NCI-H1436 treated with DMSO at 0.1 percent for 48 hours (cell line): Measurements from ENCODE around the gene TEN1.
A peak's percentile ranks its signal among the peaks of the same experiment; 100 is the strongest.
"Not testable (repeated sequence)": the region's sequence is repeated elsewhere in the genome, so short reads cannot be mapped to it uniquely, and the experiment has no call there.

Experiments
- DNase-seq: peaks from one replicate; lab custom pipeline; 2025; lab: John Stamatoyannopoulos, UW

TEN1 gene, protein sequence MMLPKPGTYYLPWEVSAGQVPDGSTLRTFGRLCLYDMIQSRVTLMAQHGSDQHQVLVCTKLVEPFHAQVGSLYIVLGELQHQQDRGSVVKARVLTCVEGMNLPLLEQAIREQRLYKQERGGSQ

GRCh38 chr17:75978938-75979704, at the start of gene TEN1, which contains the start of gene ACOX1:
Gene TEN1 (plus strand): TSS chr17:75979240. CDS start chr17:75986193, 6,953 bp downstream.
Gene ACOX1 (minus strand): TSS chr17:75979166. CDS start chr17:75979073, 93 bp downstream.
- peak; percentile 90 for DNase-seq

- DNase-seq: no peak
Measured at GRCh38 chr17:75931062-75931461, 48.0 kb upstream of the TEN1 start.

DNA sequence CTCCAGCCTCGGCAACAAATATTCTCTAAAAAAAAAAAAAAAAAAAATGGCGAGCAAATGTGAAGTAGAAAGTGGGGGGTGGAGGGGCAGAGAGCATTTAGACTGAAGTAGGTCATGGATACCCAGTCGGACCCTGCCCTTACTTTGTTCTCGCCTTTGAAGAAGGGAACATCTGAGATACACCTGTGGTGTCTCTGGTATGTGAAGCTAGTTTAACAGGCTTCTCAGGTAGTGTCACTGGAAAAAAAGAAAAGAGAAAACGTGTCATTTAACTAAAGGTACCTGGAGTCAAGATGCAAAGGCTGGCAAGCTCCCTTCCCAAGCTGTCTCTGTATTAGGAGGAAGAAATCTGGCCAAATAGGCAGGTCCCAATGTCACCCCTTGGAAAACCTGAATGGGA, 46.2 kb upstream of the TEN1 start:
- no peak for DNase-seq

GRCh38 chr17:75933808-75934207, 45.2 kb upstream of the TEN1 start:
- no peak for DNase-seq

DNA sequence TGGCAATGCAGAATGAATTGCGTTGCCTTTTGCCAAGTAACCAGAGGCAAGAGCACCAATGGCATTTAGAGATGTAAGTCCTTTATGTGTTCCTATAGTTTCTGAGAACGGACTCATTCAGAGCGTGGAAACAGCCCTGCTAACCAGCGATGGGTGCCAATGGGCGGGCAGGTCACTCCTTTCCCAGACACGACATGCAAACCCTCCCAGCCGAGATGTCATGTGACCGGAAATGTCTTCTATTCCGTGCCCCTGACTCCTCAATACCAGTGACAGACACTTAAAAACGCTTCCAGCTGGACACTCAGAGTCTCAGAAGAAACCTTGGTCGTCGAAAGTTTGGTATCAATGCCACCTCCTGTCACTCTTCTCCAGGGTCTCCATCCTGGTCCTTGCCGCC, 41.4 kb upstream of the TEN1 start:
- DNase-seq: no peak

- DNase-seq: peak; percentile 94
Measured at GRCh38 chr17:75940727-75941441, 38.2 kb upstream of the TEN1 start, which contains the start of gene FBF1. Gene FBF1 (minus strand): TSS chr17:75941042. CDS start chr17:75938149, 2,893 bp downstream.

DNA sequence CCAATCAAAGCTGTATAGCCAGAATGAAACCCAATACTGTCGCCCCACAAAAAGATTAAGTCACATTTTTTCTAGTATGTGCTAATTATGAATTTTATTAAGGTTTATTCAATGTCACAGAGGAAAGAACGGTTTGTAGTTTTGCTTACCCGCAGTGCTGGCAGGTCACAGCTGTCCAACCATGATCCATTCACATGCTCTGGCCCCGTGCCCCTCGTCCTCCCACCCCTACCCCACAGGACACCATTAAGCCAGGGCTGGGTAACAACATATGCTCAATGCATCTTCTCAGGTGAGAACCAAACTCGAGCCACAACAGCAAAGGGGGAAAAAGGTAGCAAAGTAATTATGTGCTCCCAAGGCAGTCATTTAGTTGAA, 37.6 kb upstream of the TEN1 start:
- no peak for DNase-seq

DNA sequence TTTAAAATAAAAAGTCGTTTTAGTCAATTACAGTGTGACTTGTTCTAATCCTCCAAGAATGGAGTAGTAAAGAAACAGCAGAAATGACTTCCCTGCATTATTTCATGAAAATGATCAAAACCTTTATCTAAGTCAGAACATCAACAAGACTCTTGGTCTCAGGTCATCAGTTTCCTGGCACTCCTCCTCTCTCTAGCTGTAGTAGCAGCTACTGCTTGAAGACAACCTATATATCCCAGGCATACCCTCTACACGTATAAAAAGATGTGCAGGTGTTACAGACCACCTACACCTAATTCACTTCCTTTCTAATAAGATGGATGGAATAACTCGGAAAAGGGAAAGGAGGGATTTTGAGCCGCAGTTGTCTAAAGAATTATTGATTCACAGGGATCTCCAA, 36.6 kb upstream of the TEN1 start:
- DNase-seq: no peak

DNA sequence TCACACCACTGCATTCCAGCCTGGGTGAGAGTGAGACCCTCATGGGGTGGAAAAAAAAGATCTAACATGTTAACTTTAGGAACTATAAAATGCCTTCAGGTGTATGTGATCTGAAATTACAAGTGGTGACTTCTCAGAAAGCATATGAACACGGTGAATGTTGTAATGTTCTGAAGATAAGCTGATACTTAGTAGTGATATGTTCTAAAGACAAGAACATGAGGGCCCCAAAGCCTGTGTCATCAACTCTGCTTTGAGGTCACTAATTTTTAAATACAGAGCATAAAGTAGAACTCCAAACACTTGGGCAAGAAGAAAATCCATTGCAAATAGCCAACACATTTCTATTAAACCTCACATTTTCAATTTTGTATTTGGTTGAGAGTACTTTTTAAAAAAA, 35.5 kb upstream of the TEN1 start:
- DNase-seq: no peak

- DNase-seq: no peak
Measured at GRCh38 chr17:75945211-75945610, 33.8 kb upstream of the TEN1 start.

DNA sequence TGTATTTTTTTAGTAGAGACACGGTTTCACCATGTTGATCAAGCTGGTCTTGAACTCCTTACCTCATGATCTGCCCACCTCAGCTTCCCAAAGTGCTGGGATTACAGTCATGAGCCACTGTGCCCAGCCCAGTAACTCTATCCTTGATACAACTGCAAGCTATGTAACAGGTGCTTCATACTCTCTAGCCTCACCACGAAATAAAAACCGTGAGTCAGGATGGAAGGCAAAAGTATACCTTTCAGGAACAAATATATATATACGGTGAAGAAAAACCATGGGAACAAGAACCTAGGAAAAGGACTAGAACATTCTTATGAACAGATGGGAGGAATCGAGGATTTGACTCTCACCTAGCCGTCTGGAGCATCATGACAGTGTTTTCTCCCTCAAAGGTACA, 28.6 kb upstream of the TEN1 start:
- DNase-seq: no peak

DNA sequence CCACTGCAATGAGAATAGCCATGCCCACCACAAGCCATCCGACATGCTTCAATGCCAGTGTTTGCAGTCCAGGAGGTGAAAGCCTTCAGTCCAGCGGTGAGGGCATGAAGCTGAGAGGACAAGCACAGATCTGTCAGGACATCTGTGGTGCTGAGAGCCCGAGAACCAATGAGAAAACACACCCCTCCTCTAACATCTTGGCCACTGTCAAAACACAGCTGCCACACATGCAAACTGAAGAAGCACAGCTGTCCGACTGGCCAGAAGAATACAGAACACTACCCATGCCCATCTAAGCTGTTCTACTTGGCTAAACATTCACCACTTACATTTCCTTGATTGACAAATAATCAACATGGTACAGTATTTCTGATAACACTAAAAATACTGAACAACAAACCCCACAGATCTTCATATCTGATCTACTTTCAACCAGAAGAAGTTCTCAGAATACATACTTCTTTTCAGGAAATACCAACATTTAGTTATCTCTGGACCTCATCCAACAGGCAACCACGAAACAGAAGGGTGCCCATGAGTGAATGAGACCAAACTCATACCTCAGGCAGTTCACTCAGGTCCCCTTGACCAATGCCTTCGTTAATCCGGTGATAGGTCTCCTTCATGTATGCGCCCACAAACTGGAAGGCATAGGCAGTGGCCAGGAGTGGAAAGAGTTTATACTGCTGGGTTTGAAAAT, 28.0 kb upstream of the TEN1 start:
- DNase-seq: no peak

- DNase-seq: no peak
Measured at GRCh38 chr17:75959051-75959838, 19.8 kb upstream of the TEN1 start.

GRCh38 chr17:75959839-75960511, 19.1 kb upstream of the TEN1 start:
- DNase-seq: no peak

DNA sequence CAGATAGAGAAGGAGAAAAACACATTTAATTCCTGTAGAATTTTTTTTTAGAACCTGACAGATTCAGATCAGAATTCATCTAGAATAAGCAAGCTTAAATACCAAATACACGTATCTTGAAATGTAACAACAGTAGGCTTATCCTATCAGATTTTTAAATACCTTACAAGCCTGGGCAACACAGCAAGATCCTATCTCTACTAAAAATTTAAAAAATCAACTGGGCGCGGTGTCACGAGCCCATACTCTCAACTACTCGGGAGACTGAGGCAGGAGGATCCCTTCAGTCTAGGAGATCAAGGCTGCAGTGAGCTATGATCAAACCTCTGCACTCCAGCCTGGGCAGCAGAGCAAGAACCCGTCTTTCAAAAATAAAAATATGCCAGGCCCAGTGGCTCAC, 13.6 kb upstream of the TEN1 start:
- DNase-seq: no peak

GRCh38 chr17:75969044-75969443, 10.0 kb upstream of the TEN1 start:
- DNase-seq: not testable (repeated sequence)

GRCh38 chr17:75970011-75970523, 9.0 kb upstream of the TEN1 start:
- no peak for DNase-seq

DNA sequence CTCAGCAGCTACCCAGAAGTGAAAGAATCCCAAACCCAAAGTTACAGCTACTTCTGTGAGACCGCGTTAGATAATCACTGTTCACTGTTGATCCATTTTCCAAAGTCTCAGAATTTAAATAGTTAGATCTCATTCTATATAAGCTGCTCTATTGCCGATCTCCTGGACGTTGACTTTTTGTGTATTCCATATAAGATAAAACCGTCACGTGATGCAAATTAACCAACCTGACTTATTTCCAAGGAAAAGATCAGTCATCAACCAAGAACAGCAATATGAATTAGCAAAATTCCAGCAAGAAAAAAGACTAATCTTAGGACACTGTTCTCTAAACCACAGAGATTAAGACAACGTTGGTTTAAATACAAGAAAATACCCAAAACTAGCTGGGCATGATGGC, 8.4 kb upstream of the TEN1 start:
- no peak for DNase-seq

DNA sequence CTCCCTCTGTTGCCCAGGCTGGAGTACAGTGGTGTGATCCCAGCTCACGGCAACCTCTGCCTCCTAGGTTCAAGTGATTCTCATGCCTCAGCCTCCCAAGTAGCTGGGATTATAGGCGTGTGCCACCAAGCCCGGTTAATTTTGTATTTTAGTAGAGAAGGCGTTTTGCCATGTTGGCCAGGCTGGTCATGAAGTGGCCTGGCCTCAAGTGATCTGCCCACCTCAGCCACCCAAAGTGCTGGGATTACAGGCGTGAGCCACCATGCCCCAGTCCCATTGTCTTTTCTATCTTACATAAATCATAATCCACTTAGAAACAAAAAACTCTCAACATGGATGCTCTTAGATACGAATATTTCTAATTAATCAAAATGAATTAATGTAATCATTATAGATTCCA, 3.9 kb upstream of the TEN1 start:
- not testable (repeated sequence) for DNase-seq

DNA sequence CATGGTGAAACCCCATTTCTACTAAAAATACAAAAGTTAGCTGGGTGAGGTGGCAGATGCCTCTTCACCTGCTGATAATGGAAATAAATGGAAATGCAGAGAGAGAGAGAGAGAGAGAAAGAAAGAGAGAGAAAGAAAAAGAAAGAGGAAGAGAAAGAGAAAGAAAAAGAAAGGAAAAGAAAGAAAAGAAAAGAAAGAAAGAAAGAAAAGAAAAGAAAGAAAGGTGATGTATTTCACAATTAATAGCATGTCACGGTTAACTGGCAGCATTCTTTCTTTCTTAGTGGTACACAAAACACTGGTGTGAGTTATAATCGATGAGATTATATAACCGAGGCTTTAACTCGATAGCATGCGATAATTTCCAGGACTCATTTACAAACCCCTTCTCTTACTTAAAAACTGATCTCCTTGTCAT, 3.3 kb upstream of the TEN1 start:
- DNase-seq: no peak
